GM23338 (cell line): ENCODE measurements around the gene ISL1. TPM values are rescaled to one million over a fixed set of nuclear protein-coding genes. Genes with fewer than 3 reads are reported as not detected.

Experiments used
- ATAC-seq: fragments of 200-7000 bp; cut with Tn5 transposase; 3 replicates; pipeline ENCODE4 v1.9.1; 2020
- DNase-seq: peaks from one replicate; pipeline ENCODE4 v3.0.0-alpha.2; 2015; ENCODE audit warnings: low spot score
- H2AFZ ChIP-seq: fragments of 200-600 bp; sonication (generic); 2 replicates; pipeline ENCODE4 v1.8.0; 2016; ENCODE audit warnings: antibody characterized with exemption, mild to moderate bottlenecking, moderate library complexity
- H3F3A ChIP-seq: fragments of 200-600 bp; sonication (generic); replicated peaks from 2 replicates; pipeline ENCODE4 v1.8.0; 2017; ENCODE audit warnings: antibody characterized with exemption, mixed run types, low read depth
- H3K27ac ChIP-seq: fragments of 200-600 bp; sonication (generic); 2 replicates; pipeline ENCODE4 v1.6.1; 2016; ENCODE audit warnings: low read depth
- H3K27me3 ChIP-seq: fragments of 200-600 bp; sonication (generic); 2 replicates; pipeline ENCODE4 v1.8.0; 2016; ENCODE audit warnings: mild to moderate bottlenecking, mixed run types, moderate library complexity; ENCODE audit not compliant: insufficient read depth
- H3K36me3 ChIP-seq: fragments of 200-600 bp; sonication (generic); 2 replicates; pipeline ENCODE4 v1.8.0; 2016; ENCODE audit warnings: mild to moderate bottlenecking; ENCODE audit not compliant: insufficient read depth
- H3K4me1 ChIP-seq: fragments of 200-600 bp; sonication (generic); 2 replicates; pipeline ENCODE4 v1.8.0; 2016; ENCODE audit warnings: mild to moderate bottlenecking, moderate library complexity; ENCODE audit not compliant: insufficient read depth
- H3K4me2 ChIP-seq: fragments of 200-600 bp; sonication (generic); 2 replicates; pipeline ENCODE4 v1.7.1; 2017; ENCODE audit warnings: mixed run types
- H3K4me3 ChIP-seq: fragments of 200-600 bp; sonication (generic); 2 replicates; pipeline ENCODE4 v1.6.1; 2016; ENCODE audit warnings: mixed run types
- H3K79me2 ChIP-seq: fragments of 200-600 bp; sonication (generic); replicated peaks from 2 replicates; pipeline ENCODE4 v1.8.0; 2017; ENCODE audit warnings: mild to moderate bottlenecking; ENCODE audit not compliant: insufficient read depth
- H3K9me2 ChIP-seq: fragments of 200-600 bp; sonication (generic); 2 replicates; pipeline ENCODE4 v1.8.0; 2017; ENCODE audit not compliant: insufficient read depth
- H4K20me1 ChIP-seq: fragments of 200-600 bp; sonication (generic); replicated peaks from 2 replicates; pipeline ENCODE4 v1.8.0; 2017; ENCODE audit warnings: mild to moderate bottlenecking; ENCODE audit not compliant: insufficient read depth
- H3K27ac Mint-ChIP-seq: 2 replicates; pipeline ENCODE4 v1.8.0; 2020; ENCODE audit warnings: inconsistent platforms, mild to moderate bottlenecking, moderate library complexity, mixed read lengths
- H3K27me3 Mint-ChIP-seq: 3 replicates; pipeline ENCODE4 v1.8.0; 2022; ENCODE audit warnings: low read depth, mild to moderate bottlenecking, moderate library complexity, mixed read lengths, inconsistent platforms; ENCODE audit not compliant: insufficient read depth, poor library complexity
- H3K36me3 Mint-ChIP-seq: 3 replicates; pipeline ENCODE4 v1.8.0; 2021; ENCODE audit warnings: low read depth, mild to moderate bottlenecking, inconsistent platforms, moderate library complexity, mixed read lengths
- H3K4me1 Mint-ChIP-seq: 3 replicates; pipeline ENCODE4 v1.8.0; 2020; ENCODE audit warnings: mild to moderate bottlenecking, inconsistent platforms, mixed read lengths
- H3K4me3 Mint-ChIP-seq: 3 replicates; pipeline ENCODE4 v1.8.0; 2021; ENCODE audit warnings: moderate library complexity, mild to moderate bottlenecking, inconsistent platforms, mixed read lengths
- H3K9me3 Mint-ChIP-seq: 3 replicates; pipeline ENCODE4 v1.8.0; 2020; ENCODE audit warnings: moderate library complexity, mild to moderate bottlenecking, inconsistent platforms, mixed read lengths
- CREB1 ChIP-seq: fragments of 250-450 bp; sonication (Bioruptor Pico); IDR thresholded peaks from 2 replicates; pipeline ENCODE4 v1.5.0; 2020; ENCODE audit warnings: low read depth, mild to moderate bottlenecking, moderate library complexity
- CTCF ChIP-seq, 2 experiments: fragments of 200-600 bp in 1 of 2; sonication (generic) in 1 of 2; conservative IDR thresholded peaks; 2 replicates each; pipeline versions ENCODE4 v1.5.1 to v1.6.1; 2016 to 2017; ENCODE audit warnings: antibody characterized with exemption in 2 of 2, low read depth in 2 of 2, mild to moderate bottlenecking in 2 of 2, moderate library complexity in 1 of 2
- ETS1 ChIP-seq: IDR thresholded peaks from 2 replicates; pipeline ENCODE4 v1.6.1; 2016; ENCODE audit warnings: antibody characterized with exemption
- EZH2phosphoT487 ChIP-seq: fragments of 200-600 bp; sonication (generic); IDR thresholded peaks from one replicate; pipeline ENCODE4 v1.8.1; 2018; ENCODE audit warnings: antibody characterized with exemption; ENCODE audit not compliant: unreplicated experiment
- JUNB ChIP-seq: IDR thresholded peaks from one replicate; pipeline ENCODE4 v1.6.1; 2016; ENCODE audit warnings: antibody characterized with exemption; ENCODE audit not compliant: unreplicated experiment
- POLR2AphosphoS5 ChIP-seq: IDR thresholded peaks from 2 replicates; pipeline ENCODE4 v1.6.1; 2016; ENCODE audit warnings: antibody characterized with exemption, low read depth
- REST ChIP-seq: IDR thresholded peaks from one replicate; pipeline ENCODE4 v1.6.1; 2018; ENCODE audit warnings: antibody characterized with exemption; ENCODE audit not compliant: unreplicated experiment
- STAT1 ChIP-seq: IDR thresholded peaks from one replicate; pipeline ENCODE4 v1.6.1; 2016; ENCODE audit warnings: antibody characterized with exemption; ENCODE audit not compliant: unreplicated experiment
- ZNF114 ChIP-seq: fragments of 250-450 bp; sonication (Bioruptor Pico); IDR thresholded peaks from 2 replicates; pipeline ENCODE4 v1.5.0; 2020; ENCODE audit warnings: mild to moderate bottlenecking, moderate library complexity
- ZNF331 ChIP-seq: fragments of 250-450 bp; sonication (Bioruptor Pico); IDR thresholded peaks from 2 replicates; pipeline ENCODE4 v1.5.0; 2020; ENCODE audit warnings: low read depth, mild to moderate bottlenecking, moderate library complexity
- ZNF462 ChIP-seq: fragments of 250-450 bp; sonication (Bioruptor Pico); IDR thresholded peaks from 2 replicates; pipeline ENCODE4 v1.5.0; 2020; ENCODE audit warnings: mild to moderate bottlenecking, moderate library complexity
- polyA plus RNA-seq: library from polyadenylated mRNA; unstranded; fragments of >200 nt; fragmentation: Nextera tagmentation; extraction: Ambion mirVana; gene quantifications from 2 replicates; pipeline ENCODE4 v1.2.1, GENCODE V29; 2016
- total RNA-seq: library from RNA; depleted of rRNA; stranded (reverse); fragments of >200 nt; shearing (Covaris generic); gene quantifications from 2 replicates; pipeline ENCODE4 v1.2.3, GENCODE V29; 2014

ISL1 gene
- total and polyA plus RNA-seq, 2 experiments from 2014 or later = 0.38 to 0.55 TPM

DNA sequence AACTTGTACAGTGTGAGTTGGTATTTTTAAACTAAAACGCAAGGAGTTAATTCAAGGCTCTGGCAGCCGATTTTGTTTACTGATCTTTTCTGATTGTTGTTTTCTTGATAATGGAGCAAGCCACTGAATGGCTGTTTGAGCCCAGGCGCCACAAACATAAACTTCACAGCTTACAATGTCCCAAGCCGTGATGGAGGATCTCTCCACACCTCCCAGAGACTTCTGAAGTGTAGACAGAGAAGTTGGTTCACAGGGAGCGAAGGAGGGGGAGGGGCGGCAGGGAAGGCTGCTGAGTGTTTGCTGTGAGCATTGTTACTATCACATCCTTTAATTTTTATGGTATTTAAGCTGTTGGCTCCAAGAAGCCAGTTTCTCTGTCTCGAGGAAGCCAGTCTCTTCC is 14.7 kb downstream of the ISL1 start (continued):
- TF ChIP-seq ZNF462 (CRISPR knock-in tag) = no peak

- Mint-ChIP-seq H3K27me3 (peaks cover 65% of the 10 kb centered on the region), H3K4me1 (peaks cover 53% of the 10 kb centered on the region), H3K4me3 (peak overlapping the region; percentile 74), H3K36me3 (no peaks in the 10 kb centered on the region), H3K9me3 (no peaks in the 10 kb centered on the region), H3K27ac (no peak overlapping the region)
- Histone ChIP-seq H4K20me1 (peaks cover 3% of the 10 kb centered on the region; the same call in 1 of the 2 replicates), H3K27me3 (peaks cover 90% of the 10 kb centered on the region), H3K4me1 (peaks cover 47% of the 10 kb centered on the region), H3K27ac (no peak overlapping the region), H3K4me3 (peak overlapping the region; percentile 56), H3F3A (no peaks in the 10 kb centered on the region), H3K79me2 (no peaks in the 10 kb centered on the region), H2AFZ (0 out of 2 replicates have a peak overlapping the region, but pooled peaks have one; percentile 12), H3K9me2 (no peaks in the 10 kb centered on the region), H3K36me3 (no peaks in the 10 kb centered on the region), H3K4me2 (peak overlapping the region; percentile 82)
- ATAC-seq (peak; percentile 69), DNase-seq (peak; percentile 60)
- TF ChIP-seq POLR2AphosphoS5 (no peak), ZNF331 (no peak), CTCF (conservative IDR thresholded peaks at IDR 0.05; ENCODE audit: low read depth in 2 of 2) (no peak), EZH2phosphoT487 (peak; percentile 67), ETS1 (no peak), REST (no peak), JUNB (no peak), CREB1 (CRISPR knock-in tag) (no peak), STAT1 (no peak), ZNF114 (no peak)
Observed at GRCh38 chr5:51398875-51399642, 15.8 kb downstream of the ISL1 start.
